Measurements from ENCODE around the gene IL16. TPM values are rescaled to one million over a fixed set of nuclear protein-coding genes. Genes with fewer than 3 reads are reported as not detected.

The IL16 gene
- total RNA-seq, result 10 to 100 TPM in 1 of 7 donors, 1 to 10 TPM in 6; 1.8 to 11.6 (median 9.0) TPM
- polyA plus RNA-seq, result 10 to 100 TPM in 1 of 2 donors, 1 to 10 TPM in 1; 3.3 to 16.5 TPM
- long read RNA-seq, donor 1, partial matches to known transcripts, result 2 of 7 reads
- long read RNA-seq, donor 1, other reads (novel, unspliced or antisense), result 5 of 7 reads
- long read RNA-seq, donor 2, result 0 reads
- long read RNA-seq, donor 3, partial matches to known transcripts, result 3 of 15 reads
- long read RNA-seq, donor 3, other reads (novel, unspliced or antisense), result 10 of 15 reads

DNA sequence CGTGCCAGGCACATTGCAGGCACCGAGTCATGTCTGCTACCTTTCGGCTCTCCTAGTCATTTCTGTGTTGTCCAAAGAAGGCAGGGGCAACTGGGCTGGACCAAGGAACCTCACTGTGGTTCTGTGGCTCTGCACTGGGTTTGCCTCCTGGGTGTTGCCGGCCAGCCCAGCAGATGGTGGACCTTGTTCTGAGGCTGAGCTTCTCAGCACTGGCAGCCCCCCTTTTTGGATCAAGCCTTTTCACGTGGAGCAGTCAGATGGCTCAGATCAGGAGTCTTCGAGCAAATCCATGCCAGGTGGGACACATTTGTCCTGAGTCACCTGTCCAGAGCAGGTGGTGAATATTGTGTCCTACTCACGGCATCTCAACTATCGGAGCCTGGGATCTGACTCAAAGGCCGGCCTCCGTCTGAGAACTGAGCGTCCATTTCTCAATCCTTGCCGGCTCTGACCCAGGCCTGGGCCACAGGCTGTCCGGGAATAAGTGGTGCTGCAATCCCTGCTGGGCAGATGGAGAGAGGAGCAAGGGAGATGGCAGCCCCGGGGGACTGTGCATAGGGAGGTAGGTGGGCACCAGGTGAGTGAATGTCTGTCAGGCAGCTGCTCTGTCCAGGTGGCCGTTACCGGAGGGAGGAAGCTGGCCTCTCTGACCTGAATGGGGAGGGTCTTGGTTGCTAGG lies at the start of gene IL16:
Gene IL16, plus strand, starts transcription at position 304 of the 679 bp plus-strand sequence. CDS start 28,521 bp downstream, outside the sequence.
- Histone ChIP-seq H3K27me3 (no peaks in the 10 kb centered on the region), H3K36me3 (no peaks in the 10 kb centered on the region), H3K9me3 (no peaks in the 10 kb centered on the region), H3K4me1 (ENCODE audit: insufficient read depth) (no peaks in the 10 kb centered on the region), H3K27ac (no peak within 1 kb of the TSS), H3K4me3 (no peak within 1 kb of the TSS)
- 88 to 94% (median 89%) methylated on average over 14 to 16 of the region's 16 CpGs for WGBS, 3 donors
- no peak for DNase-seq
- intact Hi-C loops (cut with DNase I), result loop anchor here in 1 of 4 donors (10.0 kb wide), 1 partner anchor 58 kb away; no protein-coding TSS in a partner anchor
- no peak for TF ChIP-seq POLR2A (IDR thresholded peaks at IDR 0.05)
- TF ChIP-seq EP300 (IDR thresholded peaks at IDR 0.05), result no peak
- TF ChIP-seq, protein P1, sequence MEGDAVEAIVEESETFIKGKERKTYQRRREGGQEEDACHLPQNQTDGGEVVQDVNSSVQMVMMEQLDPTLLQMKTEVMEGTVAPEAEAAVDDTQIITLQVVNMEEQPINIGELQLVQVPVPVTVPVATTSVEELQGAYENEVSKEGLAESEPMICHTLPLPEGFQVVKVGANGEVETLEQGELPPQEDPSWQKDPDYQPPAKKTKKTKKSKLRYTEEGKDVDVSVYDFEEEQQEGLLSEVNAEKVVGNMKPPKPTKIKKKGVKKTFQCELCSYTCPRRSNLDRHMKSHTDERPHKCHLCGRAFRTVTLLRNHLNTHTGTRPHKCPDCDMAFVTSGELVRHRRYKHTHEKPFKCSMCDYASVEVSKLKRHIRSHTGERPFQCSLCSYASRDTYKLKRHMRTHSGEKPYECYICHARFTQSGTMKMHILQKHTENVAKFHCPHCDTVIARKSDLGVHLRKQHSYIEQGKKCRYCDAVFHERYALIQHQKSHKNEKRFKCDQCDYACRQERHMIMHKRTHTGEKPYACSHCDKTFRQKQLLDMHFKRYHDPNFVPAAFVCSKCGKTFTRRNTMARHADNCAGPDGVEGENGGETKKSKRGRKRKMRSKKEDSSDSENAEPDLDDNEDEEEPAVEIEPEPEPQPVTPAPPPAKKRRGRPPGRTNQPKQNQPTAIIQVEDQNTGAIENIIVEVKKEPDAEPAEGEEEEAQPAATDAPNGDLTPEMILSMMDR (IDR thresholded peaks at IDR 0.05), result no peak

DNA sequence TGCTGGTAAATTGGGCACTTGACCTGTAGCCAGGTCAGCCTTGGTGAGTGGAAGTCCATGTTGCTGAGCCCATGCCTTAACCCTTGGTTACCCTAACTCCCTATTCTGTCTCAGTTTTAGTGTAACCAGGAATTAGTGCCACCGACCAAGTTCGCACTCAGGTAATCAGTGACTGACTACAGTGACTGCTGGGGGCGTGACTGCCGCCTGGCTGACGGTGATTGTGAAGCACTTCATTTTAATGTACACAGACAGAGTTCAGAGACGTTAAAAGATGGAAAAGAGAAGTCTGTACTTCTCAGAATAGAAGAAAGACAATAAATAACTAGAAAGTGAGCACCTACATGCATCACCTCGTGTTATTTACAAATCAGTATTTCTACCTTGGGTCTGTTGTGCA lies 45.3 kb upstream of the IL16 start:
- Histone ChIP-seq H3K36me3 (no peaks in the 10 kb centered on the region), H3K27me3 (no peaks in the 10 kb centered on the region), H3K4me1 (ENCODE audit: insufficient read depth) (no peaks in the 10 kb centered on the region), H3K27ac (no peak overlapping the region), H3K9me3 (no peaks in the 10 kb centered on the region), H3K4me3 (no peak overlapping the region)
- intact Hi-C loops (cut with DNase I), result no loop called here
- TF ChIP-seq POLR2A (IDR thresholded peaks at IDR 0.05) (no peak), EP300 (IDR thresholded peaks at IDR 0.05) (no peak)
- TF ChIP-seq, protein P1 (IDR thresholded peaks at IDR 0.05), result no peak
- WGBS, 3 donors, result 83 to 94% (median 87%) methylated on average over 7 of the region's 7 CpGs
- no peak for DNase-seq

DNA sequence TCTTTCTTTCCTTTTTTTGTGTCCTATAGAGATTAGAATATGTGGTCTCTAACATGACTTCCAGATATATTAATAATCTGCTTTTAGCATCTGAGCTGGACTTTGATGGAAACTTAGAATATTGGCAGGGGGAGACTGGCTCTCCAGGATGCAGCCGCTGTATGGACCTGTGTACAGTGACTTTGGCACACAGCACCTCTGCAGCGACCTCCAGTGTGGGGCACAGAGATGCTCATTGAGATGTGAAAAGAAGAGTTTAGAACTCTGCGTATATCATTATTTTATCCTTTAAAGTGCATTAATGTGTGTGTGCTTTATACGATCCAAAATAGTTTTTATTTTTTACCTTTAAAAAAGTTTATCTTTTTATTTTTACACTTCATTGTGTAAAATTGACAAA lies 44.3 kb upstream of the IL16 start:
- Histone ChIP-seq H3K27me3 (no peaks in the 10 kb centered on the region), H3K27ac (no peak overlapping the region), H3K4me1 (ENCODE audit: insufficient read depth) (no peaks in the 10 kb centered on the region), H3K36me3 (no peaks in the 10 kb centered on the region), H3K9me3 (no peaks in the 10 kb centered on the region), H3K4me3 (no peak overlapping the region)
- WGBS, 3 donors, result 89 to 94% (median 92%) methylated on average over 4 of the region's 4 CpGs
- intact Hi-C loops (cut with DNase I), result no loop called here
- TF ChIP-seq, protein P1 (IDR thresholded peaks at IDR 0.05), result no peak
- TF ChIP-seq POLR2A (IDR thresholded peaks at IDR 0.05), result no peak
- no peak for TF ChIP-seq EP300 (IDR thresholded peaks at IDR 0.05)
- no peak for DNase-seq

DNA sequence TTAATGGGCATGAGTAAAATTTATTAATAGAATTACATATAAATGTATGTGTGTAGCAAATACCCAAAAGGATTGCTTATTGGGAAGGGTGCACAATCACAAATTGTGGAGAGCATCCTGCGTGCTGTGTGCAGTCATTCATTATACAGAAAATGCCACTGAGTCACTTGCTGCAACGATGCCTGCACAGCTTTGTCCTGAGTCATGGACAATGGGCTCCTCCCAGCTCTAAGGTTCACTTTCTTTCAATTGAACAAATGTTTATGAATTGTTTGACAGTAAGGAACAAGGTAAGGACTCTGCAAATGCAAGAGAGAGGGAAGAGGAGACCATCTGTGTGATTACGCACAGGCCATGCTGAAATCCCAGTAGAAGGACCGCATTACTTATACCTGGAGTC lies 43.9 kb upstream of the IL16 start:
- TF ChIP-seq EP300 (IDR thresholded peaks at IDR 0.05) (no peak), POLR2A (IDR thresholded peaks at IDR 0.05) (no peak)
- TF ChIP-seq, protein P1 (IDR thresholded peaks at IDR 0.05), result no peak
- no peak overlapping the region for H3K27ac ChIP-seq
- 89 to 93% (median 91%) methylated on average over 4 of the region's 4 CpGs for WGBS, 3 donors
- H3K4me3 ChIP-seq, result no peak overlapping the region
- no peaks in the 10 kb centered on the region for H3K27me3 ChIP-seq
- DNase-seq, result no peak
- intact Hi-C loops (cut with DNase I), result no loop called here
- H3K9me3 ChIP-seq, result no peaks in the 10 kb centered on the region
- H3K4me1 ChIP-seq (ENCODE audit: insufficient read depth), result no peaks in the 10 kb centered on the region
- H3K36me3 ChIP-seq, result no peaks in the 10 kb centered on the region
